Uterine smooth muscle cell (primary cell): ENCODE measurements around the gene THBD. TPM values are rescaled to one million over a fixed set of nuclear protein-coding genes. Genes with fewer than 3 reads are reported as not detected.

ENCODE experiments used
- total RNA-seq: library from RNA; depleted of rRNA; stranded (reverse); fragments of >200 nt; gene quantifications from 2 replicates; pipeline ENCODE4 v1.2.3, GENCODE V29; 2014

Gene THBD
- 18.5 and 54.1 TPM in 2 replicates for total RNA-seq

GRCh38 chr20:23049201-23050075, at the start of gene THBD:
TSS of gene THBD (minus strand) at chr20:23049672. CDS start at chr20:23049504, 168 bp downstream.

GRCh38 chr20:23086056-23086566, 36.6 kb upstream of the THBD start, which contains the start of gene CD93:
TSS of gene CD93 (minus strand) at chr20:23086324. CDS start at chr20:23086192, 132 bp downstream.

GRCh38 chr20:23034721-23035671, 14.5 kb downstream of the THBD start, which contains the start of gene SSTR4:
TSS of gene SSTR4 (plus strand) at chr20:23035312. CDS start at chr20:23035484, 172 bp downstream.

Other genes with a start within 250 kb of the THBD start
- gene SSTR4, start 14.4 kb downstream of the THBD start, total RNA-seq = not detected in 2 replicates
- 0.44 and 1.00 TPM in 2 replicates for gene CD93, start 36.7 kb upstream of the THBD start, total RNA-seq